Measurements from ENCODE around the gene SNAI3. TPM values are rescaled to one million over a fixed set of nuclear protein-coding genes. Genes with fewer than 3 reads are reported as not detected.

The SNAI3 gene
- polyA plus RNA-seq, 12 donors = 3.6 to 8.6 (median 6.6) TPM; not detected in 2

DNA sequence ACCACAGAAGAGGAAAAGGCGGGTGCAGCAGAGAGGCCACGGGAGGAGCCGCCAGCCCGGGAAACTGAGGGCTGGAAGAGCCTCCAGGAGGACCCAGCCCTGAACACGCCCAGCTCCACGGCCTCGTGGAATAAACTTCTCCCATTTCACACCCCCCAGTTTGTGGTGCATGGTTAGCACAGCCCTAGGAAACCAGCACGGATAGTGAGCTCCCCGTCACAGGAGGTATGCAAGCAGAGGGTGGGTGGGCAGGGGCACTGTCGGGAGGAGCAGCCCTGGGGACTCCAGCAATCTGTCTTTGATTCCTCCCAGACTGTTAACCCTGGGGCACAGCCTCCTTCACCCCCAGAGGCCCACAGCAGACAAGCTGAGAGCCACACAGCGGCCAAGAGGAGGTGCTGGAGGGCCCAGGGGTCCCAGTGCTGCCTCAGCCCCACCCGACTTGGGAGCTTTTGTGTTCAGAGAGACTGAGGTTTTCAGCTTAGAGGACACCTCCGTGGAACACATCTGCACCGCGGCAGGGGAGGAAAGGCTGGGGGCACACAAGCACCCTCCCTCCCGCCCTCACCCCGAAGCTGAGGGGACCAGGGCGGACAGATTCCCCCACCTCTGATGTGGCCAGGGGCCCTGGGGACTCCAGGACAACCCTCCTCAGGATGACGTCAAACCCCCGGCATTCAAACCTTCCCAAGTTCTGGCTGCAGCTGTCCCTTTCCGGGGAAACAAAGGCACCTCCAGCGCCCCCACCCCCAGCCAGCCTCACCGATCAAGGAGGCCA, 49.6 kb downstream of the SNAI3 start:
- DNase-seq = no peak

DNA sequence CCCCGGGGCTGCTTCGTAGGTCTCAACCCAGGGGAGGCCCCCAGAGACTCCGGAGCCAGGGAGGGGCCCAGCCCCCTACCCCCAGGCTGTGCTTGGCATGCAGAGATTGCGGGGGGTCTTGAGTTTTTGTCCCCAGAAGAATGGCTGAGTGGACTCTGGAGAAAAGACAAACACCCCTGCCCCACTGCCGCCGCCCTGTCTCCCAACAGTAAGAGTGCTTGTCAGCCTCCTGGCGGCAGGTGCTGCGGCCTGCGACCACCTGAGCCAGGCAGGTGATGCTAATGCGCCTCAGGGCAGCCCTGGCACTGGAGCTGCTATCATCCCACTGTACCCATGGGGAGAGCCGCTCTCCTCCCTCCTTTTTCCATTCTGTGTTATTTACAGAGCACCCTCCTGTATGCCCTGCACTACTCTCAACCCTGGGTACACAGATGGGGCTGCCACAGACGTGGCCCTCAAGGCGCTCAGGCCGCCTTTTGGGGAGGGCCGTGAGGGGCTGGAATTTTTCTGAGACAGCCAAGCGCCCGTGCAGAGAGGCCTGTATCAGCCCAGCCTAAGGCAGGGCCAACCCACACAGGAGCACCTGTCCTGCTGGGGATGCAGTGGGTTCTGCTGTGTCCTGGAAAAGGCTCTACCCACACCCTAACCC, 50.5 kb downstream of the SNAI3 start:
- DNase-seq = no peak

DNA sequence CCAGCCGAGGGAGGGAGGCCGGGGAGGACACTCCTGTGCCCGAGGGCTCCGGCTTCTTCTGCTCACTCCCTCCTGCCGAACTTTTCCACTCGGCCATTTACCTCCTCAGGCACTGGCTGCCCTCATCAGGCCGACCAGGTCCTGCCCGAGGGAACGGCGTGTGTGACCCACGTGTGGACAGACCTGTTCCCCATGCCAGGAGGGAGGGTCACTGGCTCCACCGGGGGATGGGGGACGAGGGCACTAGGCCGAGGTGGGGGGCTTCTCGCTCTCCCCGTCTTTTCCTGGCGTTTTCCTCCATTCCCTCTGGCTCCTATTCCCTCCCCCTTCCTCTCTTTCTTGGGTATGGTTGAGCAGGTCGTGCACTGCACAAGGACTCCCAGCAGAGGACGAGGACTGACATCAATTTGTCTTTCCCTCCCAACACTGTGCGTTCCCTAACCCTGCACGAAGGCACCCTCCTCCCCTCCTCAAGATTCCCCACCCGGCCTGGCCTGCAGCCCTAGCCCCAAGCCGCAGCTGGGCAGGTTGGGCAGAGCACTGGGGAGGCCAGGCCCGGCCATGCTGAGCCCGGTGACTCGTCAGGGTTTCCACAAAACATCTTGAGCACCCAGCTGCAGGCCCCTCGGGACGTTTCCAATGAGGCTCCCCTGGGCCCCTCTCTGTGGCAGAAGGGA, 51.2 kb downstream of the SNAI3 start:
- no peak for DNase-seq

DNA sequence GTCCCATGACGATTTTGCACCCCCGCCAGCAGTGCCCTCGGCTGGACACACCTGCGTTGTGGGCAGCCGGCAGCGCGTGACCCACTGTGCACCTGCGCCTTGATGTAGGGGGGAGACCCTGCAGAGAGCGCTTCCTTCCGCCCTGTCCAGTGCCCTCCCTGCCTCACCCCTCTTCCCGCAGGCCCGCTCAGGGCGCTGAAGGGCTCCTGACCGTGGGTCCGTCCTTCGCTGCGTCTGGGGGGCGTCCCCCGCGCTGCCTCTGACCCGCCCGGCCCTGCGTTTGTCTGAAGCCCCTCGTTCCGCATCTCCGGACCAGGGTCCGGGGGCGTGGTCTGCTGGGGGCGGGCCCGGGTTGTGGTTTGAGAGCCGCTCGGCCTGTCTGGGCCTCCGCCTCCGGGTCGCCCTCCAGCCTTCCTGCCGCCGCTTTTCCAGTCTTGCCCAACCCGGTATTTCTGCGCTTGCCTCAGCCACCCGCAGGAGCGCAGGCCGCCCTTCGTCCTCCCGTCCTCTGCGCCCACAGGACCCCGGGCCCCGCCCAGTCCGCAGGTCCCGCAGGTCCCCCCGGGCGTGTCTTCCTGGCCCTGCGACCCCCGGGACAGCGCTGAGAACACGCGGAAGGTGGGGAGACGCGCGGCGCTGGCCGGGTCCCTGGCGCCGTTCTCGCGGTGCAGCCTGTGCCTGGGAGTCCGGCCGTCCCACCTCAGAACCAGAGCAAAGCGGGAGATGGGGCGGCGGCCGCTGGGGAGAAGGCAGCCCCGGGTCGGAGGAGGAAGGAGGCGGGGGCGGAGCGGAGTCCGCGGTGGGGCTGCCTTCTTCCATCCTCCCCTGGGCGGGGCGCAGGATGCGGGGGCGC, 51.9 kb downstream of the SNAI3 start:
- DNase-seq = no peak

DNA sequence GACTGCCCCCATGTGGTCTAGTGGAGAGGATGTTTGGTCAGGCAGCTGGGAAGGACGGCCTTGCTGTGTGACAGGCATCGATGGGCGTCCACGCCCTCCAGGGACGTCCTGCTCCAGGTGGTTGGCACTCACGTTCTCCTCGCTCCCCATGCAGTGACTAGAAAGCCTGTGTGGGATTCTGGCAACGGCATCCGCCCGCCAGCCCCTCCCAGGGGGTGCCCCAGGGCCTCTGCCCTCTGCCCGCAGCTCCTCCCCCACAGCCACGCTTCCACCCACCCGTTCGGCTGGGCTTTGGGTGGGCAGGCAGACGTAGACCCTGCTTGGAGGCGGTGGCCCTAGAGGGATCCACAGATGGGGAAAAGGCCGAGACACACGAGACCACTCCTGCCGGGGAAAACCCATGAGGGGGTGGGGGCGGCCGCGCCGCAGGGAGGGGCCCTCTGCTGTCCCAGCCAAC, 52.6 kb downstream of the SNAI3 start:
- no peak for DNase-seq

DNA sequence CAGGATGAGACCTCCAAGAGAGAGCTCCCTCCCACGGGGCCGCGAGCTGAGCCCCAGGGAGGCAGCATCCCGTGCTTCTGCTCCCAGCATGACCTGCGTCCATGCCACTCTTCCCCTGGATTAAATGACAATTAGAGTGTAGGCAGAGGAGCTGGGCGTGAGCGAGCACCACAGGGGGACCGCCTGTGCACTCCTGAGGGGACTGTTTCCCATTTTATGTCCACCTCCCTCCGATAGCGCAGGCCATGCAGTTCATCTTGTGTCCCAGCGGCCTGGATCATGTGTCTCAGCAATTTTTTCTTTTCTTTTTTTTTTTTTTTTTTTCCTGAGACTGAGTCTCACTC, 53.7 kb downstream of the SNAI3 start:
- DNase-seq = no peak

DNA sequence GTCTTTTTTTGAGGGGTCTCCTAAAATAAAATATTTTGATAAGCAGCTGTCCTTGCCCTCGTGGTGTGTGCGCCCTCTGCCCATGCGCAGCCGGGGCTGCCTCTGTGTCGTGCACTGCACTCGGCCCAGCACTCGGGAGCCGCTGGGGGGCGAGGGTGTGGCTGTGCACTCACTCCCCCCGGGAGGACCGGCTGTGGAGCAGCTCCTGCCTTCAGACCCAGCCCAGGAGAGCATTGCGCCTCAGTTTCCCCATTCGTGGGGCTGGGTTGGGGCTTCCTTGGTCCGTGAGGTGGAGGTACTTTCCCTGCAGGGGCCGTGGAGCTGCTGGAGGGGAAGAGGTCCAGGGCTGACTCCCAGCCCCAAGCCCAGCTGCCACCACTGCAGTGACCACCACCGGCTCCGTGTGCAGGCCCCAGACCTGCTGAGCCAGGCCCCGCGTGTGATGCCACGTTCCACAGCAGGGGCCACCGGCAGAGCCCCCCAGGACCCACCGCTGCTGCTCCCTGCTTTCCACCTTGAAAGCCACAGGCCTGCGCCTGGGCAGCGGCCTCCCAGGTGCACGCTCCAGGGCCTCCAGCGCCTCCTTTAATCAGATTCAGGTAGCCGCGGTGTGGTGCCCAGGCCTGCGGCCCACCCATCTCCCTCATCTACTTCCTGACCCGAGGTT, 54.3 kb downstream of the SNAI3 start:
- no peak for DNase-seq

DNA sequence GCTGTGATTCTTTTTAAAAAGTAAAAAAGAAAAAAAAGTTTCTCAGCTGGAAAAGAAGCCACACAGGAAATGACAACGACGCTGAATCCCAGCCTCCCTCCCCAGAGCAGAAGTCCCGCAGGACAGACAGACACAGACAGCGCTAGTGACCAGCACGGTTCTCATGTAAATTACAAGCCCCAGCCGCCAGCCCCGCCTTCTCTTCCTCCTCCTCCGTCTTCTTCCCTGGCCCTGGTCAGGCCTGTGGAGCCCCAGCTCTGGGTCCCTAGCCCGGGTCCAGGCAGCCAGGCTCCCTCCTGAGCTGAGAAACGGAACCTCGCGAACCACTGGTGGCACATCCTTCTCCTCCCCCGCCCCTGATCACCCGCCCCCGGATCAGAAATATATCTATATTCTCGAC, 54.9 kb downstream of the SNAI3 start:
- no peak for DNase-seq

DNA sequence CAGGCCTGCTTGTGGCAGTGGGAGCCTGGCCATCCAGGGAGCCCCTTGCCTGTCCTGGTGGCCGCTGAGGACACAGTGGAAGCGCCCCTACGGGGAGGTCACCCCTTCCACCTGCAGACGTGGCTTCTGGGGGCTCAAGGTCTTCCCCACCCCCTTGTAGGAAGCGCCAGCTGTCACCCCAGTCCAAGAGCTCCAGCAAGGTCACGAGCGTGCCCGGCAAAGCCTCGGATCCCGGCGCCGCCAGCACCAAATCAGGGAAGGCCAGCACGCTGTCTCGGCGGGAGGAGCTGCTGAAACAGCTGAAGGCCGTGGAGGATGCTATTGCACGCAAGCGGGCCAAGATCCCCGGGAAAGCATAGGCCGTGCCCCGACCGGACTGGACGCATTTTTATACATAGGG, 55.4 kb downstream of the SNAI3 start:
- no peak for DNase-seq

DNA sequence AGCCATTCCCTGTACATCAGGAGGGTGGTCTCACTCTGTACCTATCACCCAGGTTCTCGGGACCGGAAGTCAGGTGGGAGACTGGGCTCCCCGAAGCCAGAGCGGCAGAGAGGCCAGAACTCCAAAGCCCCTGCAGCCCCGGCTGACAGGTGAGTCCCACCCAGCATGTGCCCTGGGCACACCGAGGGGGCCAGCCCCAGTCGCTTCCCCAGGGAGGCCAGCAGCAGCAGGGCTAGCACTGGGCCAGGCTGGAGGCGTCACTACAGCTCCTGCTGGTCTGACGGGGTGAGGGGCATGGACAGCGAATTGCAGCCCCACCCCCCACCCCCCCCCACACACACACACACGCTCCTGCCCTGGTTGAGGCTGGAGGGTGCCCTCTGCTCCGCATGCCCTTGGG, 55.9 kb downstream of the SNAI3 start:
- no peak for DNase-seq

DNA sequence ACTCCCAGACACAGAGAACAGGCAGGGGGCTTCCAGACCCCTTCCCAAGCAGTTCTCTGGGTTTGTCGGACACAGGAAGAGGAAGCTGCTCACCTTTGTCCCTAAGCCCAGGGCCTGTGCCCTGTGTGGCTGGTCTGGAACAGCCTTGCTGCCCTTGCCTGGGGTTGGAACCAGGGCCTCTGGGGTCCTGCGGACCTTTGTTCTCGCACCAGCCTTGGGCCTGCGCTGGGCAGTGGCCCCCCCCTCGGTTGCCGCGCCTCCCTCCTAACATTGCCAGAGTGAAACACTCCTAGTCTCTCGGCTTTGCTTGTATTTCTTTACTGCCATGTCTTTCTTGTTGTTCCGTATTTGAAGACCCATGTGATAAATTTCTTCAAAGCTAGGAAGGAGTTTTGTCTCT, 56.5 kb downstream of the SNAI3 start:
- DNase-seq = no peak

DNA sequence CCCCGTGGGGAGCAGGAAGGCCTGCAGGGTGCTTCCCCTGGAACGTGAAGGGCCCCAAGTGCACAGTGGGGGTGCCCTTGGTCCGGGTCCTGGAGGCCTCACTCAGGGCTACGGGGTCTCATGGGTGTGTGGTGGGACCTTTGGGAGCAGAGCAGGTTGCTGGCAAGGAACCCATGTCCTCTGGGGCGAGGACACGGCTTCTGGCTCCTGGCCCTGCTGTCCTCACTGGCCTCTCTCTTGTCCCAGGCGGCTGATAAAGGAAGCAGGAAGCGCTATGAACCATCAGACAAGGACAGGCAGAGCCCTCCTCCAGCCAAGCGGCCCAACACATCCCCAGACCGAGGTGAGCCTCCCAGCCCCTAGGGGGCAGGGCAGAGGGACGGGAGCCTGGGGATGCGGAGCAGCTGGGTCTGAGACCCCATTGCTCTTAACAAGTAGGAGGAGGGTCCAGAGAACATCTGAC, 57.8 kb downstream of the SNAI3 start:
- DNase-seq = no peak

Other genes with a start within 250 kb of the SNAI3 start
- gene ZFPM1, start 233.2 kb downstream of the SNAI3 start, polyA plus RNA-seq (ENCODE audit: insufficient read length in 12 of 12) = 1 to 10 TPM in 5 of 12 donors, under 1 TPM in 5, not detected in 2; 0.74 to 3.9 (median 1.1) TPM
- 10 to 100 TPM in 11 of 12 donors, not detected in 1; 21.4 to 54.4 (median 25.0) TPM for gene ZC3H18, start 116.1 kb downstream of the SNAI3 start, polyA plus RNA-seq (ENCODE audit: insufficient read length in 12 of 12)
- not detected for gene IL17C, start 47.9 kb downstream of the SNAI3 start, polyA plus RNA-seq (ENCODE audit: insufficient read length in 12 of 12)
- 10 to 100 TPM in 11 of 12 donors, not detected in 1; 19.5 to 60.4 (median 30.6) TPM for gene CYBA, start 35.5 kb downstream of the SNAI3 start, polyA plus RNA-seq (ENCODE audit: insufficient read length in 12 of 12)
- gene MVD, start 23.4 kb downstream of the SNAI3 start, polyA plus RNA-seq (ENCODE audit: insufficient read length in 12 of 12) = 10 to 100 TPM in 11 of 12 donors, not detected in 1; 18.2 to 35.2 (median 24.3) TPM
- gene RNF166, start 19.9 kb upstream of the SNAI3 start, polyA plus RNA-seq (ENCODE audit: insufficient read length in 12 of 12) = 10 to 100 TPM in 10 of 12 donors, not detected in 2; 11.5 to 26.9 (median 16.3) TPM
- gene CTU2, start 20.0 kb upstream of the SNAI3 start, polyA plus RNA-seq (ENCODE audit: insufficient read length in 12 of 12) = 10 to 100 TPM in 5 of 12 donors, 1 to 10 TPM in 5, not detected in 2; 8.5 to 13.1 (median 10.1) TPM
- 10 to 100 TPM in 11 of 12 donors, not detected in 1; 36.1 to 78.2 (median 48.2) TPM for gene PIEZO1, start 98.7 kb upstream of the SNAI3 start, polyA plus RNA-seq (ENCODE audit: insufficient read length in 12 of 12)
- gene CDT1, start 117.3 kb upstream of the SNAI3 start, polyA plus RNA-seq (ENCODE audit: insufficient read length in 12 of 12) = 10 to 100 TPM in 3 of 12 donors, 1 to 10 TPM in 8, not detected in 1; 4.5 to 26.0 (median 6.3) TPM
- gene APRT, start 125.4 kb upstream of the SNAI3 start, polyA plus RNA-seq (ENCODE audit: insufficient read length in 12 of 12) = 10 to 100 TPM in 11 of 12 donors, not detected in 1; 45.8 to 73.6 (median 56.0) TPM
- gene GALNS, start 170.4 kb upstream of the SNAI3 start, polyA plus RNA-seq (ENCODE audit: insufficient read length in 12 of 12) = 10 to 100 TPM in 11 of 12 donors, not detected in 1; 11.2 to 35.2 (median 18.8) TPM
- 10 to 100 TPM in 11 of 12 donors, not detected in 1; 30.6 to 57.5 (median 50.9) TPM for gene TRAPPC2L, start 170.6 kb upstream of the SNAI3 start, polyA plus RNA-seq (ENCODE audit: insufficient read length in 12 of 12)
- under 1 TPM in 1 of 12 donors, not detected in 11; 0.47 TPM for gene PABPN1L, start 180.2 kb upstream of the SNAI3 start, polyA plus RNA-seq (ENCODE audit: insufficient read length in 12 of 12)